NCI-H1694 treated with DMSO at 0.1 percent for 48 hours (cell line): ENCODE measurements around the gene RGL1.
"Not testable (repeated sequence)": the region's sequence is repeated elsewhere in the genome, so short reads cannot be mapped to it uniquely, and the experiment has no call there.

Experiments used
- DNase-seq: peaks from one replicate; lab custom pipeline; 2025; lab: John Stamatoyannopoulos, UW

RGL1 gene

GRCh38 chr1:183804916-183805841 is at the start of gene RGL1:
RGL1 (plus strand) TSS chr1:183805120; CDS start chr1:183805298, 178 bp downstream.
- peak; percentile 50 for DNase-seq

- DNase-seq: no peak
These were observed 48.6 kb upstream of the RGL1 start for GRCh38 chr1:183756326-183756725.

GRCh38 chr1:183757061-183757460 is 47.9 kb upstream of the RGL1 start:
- no peak for DNase-seq

GRCh38 chr1:183758913-183759312 is 46.0 kb upstream of the RGL1 start:
- DNase-seq: no peak

GRCh38 chr1:183760661-183761060 is 44.3 kb upstream of the RGL1 start:
- no peak for DNase-seq

- no peak for DNase-seq
These were observed 43.0 kb upstream of the RGL1 start for GRCh38 chr1:183761871-183762270.

GRCh38 chr1:183762856-183763255 is 42.1 kb upstream of the RGL1 start:
- not testable (repeated sequence) for DNase-seq

GRCh38 chr1:183764981-183765380 is 39.9 kb upstream of the RGL1 start:
- DNase-seq: no peak

- DNase-seq: no peak
These were observed 34.7 kb upstream of the RGL1 start for GRCh38 chr1:183769956-183770815.

- no peak for DNase-seq
These were observed 34.1 kb upstream of the RGL1 start for GRCh38 chr1:183770816-183771128.

- DNase-seq: no peak
These were observed 31.2 kb upstream of the RGL1 start for GRCh38 chr1:183773482-183774274.

GRCh38 chr1:183774938-183775337 is 30.0 kb upstream of the RGL1 start:
- no peak for DNase-seq

GRCh38 chr1:183776731-183777130 is 28.2 kb upstream of the RGL1 start:
- no peak for DNase-seq

- no peak for DNase-seq
These were observed 27.6 kb upstream of the RGL1 start for GRCh38 chr1:183777328-183777727.

- peak; percentile 66 for DNase-seq
These were observed 26.9 kb upstream of the RGL1 start for GRCh38 chr1:183778045-183778444.

- peak; percentile 51 for DNase-seq
These were observed 26.1 kb upstream of the RGL1 start for GRCh38 chr1:183778568-183779433.

- no peak for DNase-seq
These were observed 24.8 kb upstream of the RGL1 start for GRCh38 chr1:183780159-183780558.

GRCh38 chr1:183780757-183781156 is 24.2 kb upstream of the RGL1 start:
- no peak for DNase-seq

GRCh38 chr1:183783342-183783741 is 21.6 kb upstream of the RGL1 start:
- no peak for DNase-seq

GRCh38 chr1:183783767-183784637 is 20.9 kb upstream of the RGL1 start:
- peak; percentile 48 for DNase-seq
